GM12875 (cell line): ENCODE data around the gene ACER3.
"Not testable (repeated sequence)": the region's sequence is repeated elsewhere in the genome, so short reads cannot be mapped to it uniquely, and the experiment has no call there.

ENCODE experiments used
- H3K4me3 ChIP-seq: one replicate; pipeline ENCODE4 v1.5.1; 2011; ENCODE audit warnings: low read depth, low read length, control low read depth
- TF ChIP-seq, protein P1 (sequence below): IDR thresholded peaks from 2 replicates; pipeline ENCODE4 v1.5.1; 2011; ENCODE audit warnings: low read depth, mild to moderate bottlenecking, control low read depth, inconsistent platforms, low read length, moderate library complexity, borderline replicate concordance; ENCODE audit not compliant: insufficient read depth

ACER3 gene

DNA sequence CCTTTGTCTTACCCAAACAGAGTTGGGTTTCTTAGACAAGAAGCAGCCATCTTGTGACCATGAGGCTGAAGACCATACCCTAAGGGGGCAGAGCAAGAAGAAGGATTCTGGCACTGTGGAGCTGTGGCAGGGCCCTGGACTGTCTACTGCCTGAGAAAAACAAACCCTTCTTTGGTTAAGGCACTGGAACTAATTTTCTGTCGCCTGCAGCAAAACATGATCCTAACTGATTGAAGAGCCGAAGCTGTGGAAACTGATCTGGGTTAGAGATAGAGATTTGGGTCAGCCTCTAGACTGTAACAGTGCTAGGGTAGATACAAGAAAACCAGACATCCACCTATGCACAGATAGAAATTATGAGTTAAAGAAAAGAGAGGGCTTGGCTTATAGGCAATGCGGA lies 11.3 kb upstream of the ACER3 start:
- no peak overlapping the region for H3K4me3 ChIP-seq

GRCh38 chr11:76850130-76850529 lies 10.6 kb upstream of the ACER3 start:
- TF ChIP-seq, protein P1, sequence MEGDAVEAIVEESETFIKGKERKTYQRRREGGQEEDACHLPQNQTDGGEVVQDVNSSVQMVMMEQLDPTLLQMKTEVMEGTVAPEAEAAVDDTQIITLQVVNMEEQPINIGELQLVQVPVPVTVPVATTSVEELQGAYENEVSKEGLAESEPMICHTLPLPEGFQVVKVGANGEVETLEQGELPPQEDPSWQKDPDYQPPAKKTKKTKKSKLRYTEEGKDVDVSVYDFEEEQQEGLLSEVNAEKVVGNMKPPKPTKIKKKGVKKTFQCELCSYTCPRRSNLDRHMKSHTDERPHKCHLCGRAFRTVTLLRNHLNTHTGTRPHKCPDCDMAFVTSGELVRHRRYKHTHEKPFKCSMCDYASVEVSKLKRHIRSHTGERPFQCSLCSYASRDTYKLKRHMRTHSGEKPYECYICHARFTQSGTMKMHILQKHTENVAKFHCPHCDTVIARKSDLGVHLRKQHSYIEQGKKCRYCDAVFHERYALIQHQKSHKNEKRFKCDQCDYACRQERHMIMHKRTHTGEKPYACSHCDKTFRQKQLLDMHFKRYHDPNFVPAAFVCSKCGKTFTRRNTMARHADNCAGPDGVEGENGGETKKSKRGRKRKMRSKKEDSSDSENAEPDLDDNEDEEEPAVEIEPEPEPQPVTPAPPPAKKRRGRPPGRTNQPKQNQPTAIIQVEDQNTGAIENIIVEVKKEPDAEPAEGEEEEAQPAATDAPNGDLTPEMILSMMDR, result no peak
- H3K4me3 ChIP-seq, result no peak overlapping the region

More for the DNA sequence above, 11.3 kb upstream of the ACER3 start:
- TF ChIP-seq, protein P1, result no peak

DNA sequence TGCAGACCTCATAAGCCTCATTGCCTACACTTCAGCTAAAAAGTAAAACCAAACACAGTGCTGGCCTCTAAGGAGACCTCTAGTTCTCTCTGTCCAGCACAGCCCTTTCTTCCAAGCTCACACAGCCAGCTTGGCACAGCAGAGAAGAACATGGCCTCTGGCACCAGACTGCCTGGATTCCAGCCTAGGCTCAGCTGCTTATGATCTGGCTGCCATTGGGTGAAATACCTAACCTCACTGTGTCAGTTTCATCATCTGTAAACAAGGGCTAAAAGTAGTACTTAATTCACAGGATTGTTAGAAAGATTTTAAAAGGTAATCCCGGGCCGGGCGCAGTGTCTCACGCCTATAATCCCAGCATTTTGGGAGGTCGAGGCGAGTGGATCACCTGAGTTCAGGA lies 9.9 kb upstream of the ACER3 start:
- TF ChIP-seq, protein P1, result no peak

GRCh38 chr11:76854709-76855108 lies 6.0 kb upstream of the ACER3 start:
- H3K4me3 ChIP-seq, result no peak overlapping the region
- TF ChIP-seq, protein P1, result no peak

More for the DNA sequence above, 9.9 kb upstream of the ACER3 start:
- no peak overlapping the region for H3K4me3 ChIP-seq

GRCh38 chr11:76855670-76856069 lies 5.0 kb upstream of the ACER3 start:
- not testable (repeated sequence) for H3K4me3 ChIP-seq

DNA sequence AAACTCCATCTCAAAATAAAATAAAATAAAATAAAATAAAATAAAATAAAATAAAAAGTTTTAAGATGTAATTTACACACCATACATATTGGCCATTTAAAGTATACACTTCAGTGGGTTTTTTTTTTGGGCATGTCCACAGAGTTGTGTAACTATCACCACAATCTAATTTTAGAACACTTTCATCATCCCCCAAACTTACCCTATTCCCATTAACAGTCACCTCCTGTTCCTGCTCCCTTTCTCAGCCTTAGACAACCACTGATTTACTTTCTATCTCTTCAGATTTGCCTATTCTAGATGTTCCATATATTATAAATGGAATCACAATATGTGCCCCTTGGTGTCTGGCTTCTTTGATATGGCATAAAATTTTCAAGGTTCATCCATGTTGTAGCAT lies 4.6 kb upstream of the ACER3 start:
- TF ChIP-seq, protein P1, result no peak
- H3K4me3 ChIP-seq, result no peak overlapping the region

- TF ChIP-seq, protein P1, result no peak
Measured at GRCh38 chr11:76856571-76856970, 4.1 kb upstream of the ACER3 start.

More at GRCh38 chr11:76856571-76856970, 4.1 kb upstream of the ACER3 start:
- H3K4me3 ChIP-seq, result no peak overlapping the region
